ENCODE results near the gene CDHR2. TPM values are rescaled to one million over a fixed set of nuclear protein-coding genes. Genes with fewer than 3 reads are reported as not detected.
A peak's percentile ranks its signal among the peaks of the same experiment; 100 is the strongest.
"Not testable (repeated sequence)": the region's sequence is repeated elsewhere in the genome, so short reads cannot be mapped to it uniquely, and the experiment has no call there.

The CDHR2 gene
- total RNA-seq, 2 donors from 2014 or later = 0.37 to 0.89 TPM

DNA sequence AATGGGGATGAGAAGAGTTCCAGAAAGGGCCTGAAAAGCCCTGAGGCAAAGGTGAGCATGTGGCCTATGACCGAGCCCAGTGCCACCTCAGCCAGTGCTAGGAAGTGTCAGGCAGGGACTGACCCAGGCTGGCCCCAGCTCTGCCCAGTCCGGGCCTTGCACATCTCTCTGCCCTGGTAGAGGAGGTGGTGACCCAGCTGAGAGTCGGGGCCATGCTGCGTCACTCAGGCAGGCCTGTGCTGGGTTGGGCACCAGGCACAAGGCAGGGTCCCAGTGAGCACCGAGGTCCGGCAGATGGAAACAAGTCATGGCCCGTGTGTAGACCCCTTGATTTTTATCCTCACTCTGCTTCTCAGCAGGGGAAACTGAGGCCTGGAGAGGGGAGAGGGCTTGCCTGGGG lies 729 bp downstream of the CDHR2 start:
- Histone ChIP-seq H3K27ac (ENCODE audit: low read depth, low read length) (no peak overlapping the region), H3K9ac (ENCODE audit: extremely low read depth, low read length, poor library complexity, severe bottlenecking) (no peak overlapping the region), H3K4me1 (ENCODE audit: control insufficient read depth, insufficient read depth, low read length) (no peaks in the 10 kb centered on the region), H3K4me3 (ENCODE audit: low read length) (no peak overlapping the region), H3K9me3 (ENCODE audit: control insufficient read depth, low read length) (no peaks in the 10 kb centered on the region), H3K36me3 (ENCODE audit: control insufficient read depth, insufficient read depth, low read length) (peaks cover 2% of the 10 kb centered on the region), H3K27me3 (ENCODE audit: control insufficient read depth, insufficient read depth, low read length, poor library complexity, severe bottlenecking) (no peaks in the 10 kb centered on the region)
- DNase-seq = peak; percentile 38
- H3K4me1 Mint-ChIP-seq = peaks cover 4% of the 10 kb centered on the region
- H3K27me3 Mint-ChIP-seq (ENCODE audit: insufficient read depth) = peaks cover 5% of the 10 kb centered on the region
- no peak overlapping the region for H3K4me3 Mint-ChIP-seq
- no peak overlapping the region for H3K27ac Mint-ChIP-seq
- WGBS, 2 experiments (ENCODE audit: insufficient coverage in 1 of 2, insufficient read length in 1 of 2) = 86 to 95% methylated on average over 1 to 7 of the region's 7 CpGs
- no peaks in the 10 kb centered on the region for H3K9me3 Mint-ChIP-seq
- TF ChIP-seq, protein P1, sequence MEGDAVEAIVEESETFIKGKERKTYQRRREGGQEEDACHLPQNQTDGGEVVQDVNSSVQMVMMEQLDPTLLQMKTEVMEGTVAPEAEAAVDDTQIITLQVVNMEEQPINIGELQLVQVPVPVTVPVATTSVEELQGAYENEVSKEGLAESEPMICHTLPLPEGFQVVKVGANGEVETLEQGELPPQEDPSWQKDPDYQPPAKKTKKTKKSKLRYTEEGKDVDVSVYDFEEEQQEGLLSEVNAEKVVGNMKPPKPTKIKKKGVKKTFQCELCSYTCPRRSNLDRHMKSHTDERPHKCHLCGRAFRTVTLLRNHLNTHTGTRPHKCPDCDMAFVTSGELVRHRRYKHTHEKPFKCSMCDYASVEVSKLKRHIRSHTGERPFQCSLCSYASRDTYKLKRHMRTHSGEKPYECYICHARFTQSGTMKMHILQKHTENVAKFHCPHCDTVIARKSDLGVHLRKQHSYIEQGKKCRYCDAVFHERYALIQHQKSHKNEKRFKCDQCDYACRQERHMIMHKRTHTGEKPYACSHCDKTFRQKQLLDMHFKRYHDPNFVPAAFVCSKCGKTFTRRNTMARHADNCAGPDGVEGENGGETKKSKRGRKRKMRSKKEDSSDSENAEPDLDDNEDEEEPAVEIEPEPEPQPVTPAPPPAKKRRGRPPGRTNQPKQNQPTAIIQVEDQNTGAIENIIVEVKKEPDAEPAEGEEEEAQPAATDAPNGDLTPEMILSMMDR (conservative IDR thresholded peaks at IDR 0.05) = no peak
- H3K36me3 Mint-ChIP-seq (ENCODE audit: low read depth) = no peaks in the 10 kb centered on the region

DNA sequence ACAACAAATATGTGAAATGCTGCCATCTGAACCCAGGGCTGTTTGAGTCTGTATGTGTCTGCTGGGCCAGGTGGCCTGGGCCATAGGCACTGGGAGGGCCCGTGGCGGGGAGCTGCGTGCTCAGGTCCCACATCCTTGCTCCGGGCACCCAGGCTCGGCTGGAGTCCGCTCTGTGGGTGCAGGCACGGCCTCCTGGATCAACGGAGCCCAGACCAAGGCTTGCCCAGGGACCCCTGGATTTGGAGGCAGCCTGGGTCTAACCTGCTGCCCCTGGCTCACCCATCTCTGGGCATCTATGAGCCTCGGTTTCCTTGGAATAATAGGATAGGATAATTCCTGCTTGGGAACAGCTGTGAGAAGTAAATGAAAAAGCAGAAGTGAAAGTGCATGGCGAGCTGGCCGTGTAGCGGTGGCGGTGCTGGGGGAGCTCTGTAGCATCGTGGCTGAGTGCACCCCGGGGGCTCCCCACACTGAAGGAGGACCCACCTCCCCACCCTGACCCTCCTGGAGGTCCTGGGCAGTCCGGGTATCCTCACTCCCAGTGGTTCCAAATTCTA lies 1.2 kb downstream of the CDHR2 start:
- H3K36me3 Mint-ChIP-seq (ENCODE audit: low read depth) = no peaks in the 10 kb centered on the region
- no peak for DNase-seq
- TF ChIP-seq, protein P1 (conservative IDR thresholded peaks at IDR 0.05) = no peak
- Histone ChIP-seq H3K4me1 (ENCODE audit: control insufficient read depth, insufficient read depth, low read length) (no peaks in the 10 kb centered on the region), H3K27ac (ENCODE audit: low read depth, low read length) (no peak overlapping the region), H3K9ac (ENCODE audit: extremely low read depth, low read length, poor library complexity, severe bottlenecking) (no peak overlapping the region), H3K4me3 (ENCODE audit: low read length) (no peak overlapping the region), H3K27me3 (ENCODE audit: control insufficient read depth, insufficient read depth, low read length, poor library complexity, severe bottlenecking) (no peaks in the 10 kb centered on the region), H3K36me3 (ENCODE audit: control insufficient read depth, insufficient read depth, low read length) (peaks cover 2% of the 10 kb centered on the region), H3K9me3 (ENCODE audit: control insufficient read depth, low read length) (no peaks in the 10 kb centered on the region)
- no peak overlapping the region for H3K4me3 Mint-ChIP-seq
- H3K27ac Mint-ChIP-seq = no peak overlapping the region
- H3K4me1 Mint-ChIP-seq = peaks cover 4% of the 10 kb centered on the region
- peaks cover 5% of the 10 kb centered on the region for H3K27me3 Mint-ChIP-seq (ENCODE audit: insufficient read depth)
- H3K9me3 Mint-ChIP-seq = no peaks in the 10 kb centered on the region
- WGBS, 2 experiments (ENCODE audit: insufficient coverage in 1 of 2, insufficient read length in 1 of 2) = 89 to 92% methylated on average over 6 to 16 of the region's 16 CpGs

DNA sequence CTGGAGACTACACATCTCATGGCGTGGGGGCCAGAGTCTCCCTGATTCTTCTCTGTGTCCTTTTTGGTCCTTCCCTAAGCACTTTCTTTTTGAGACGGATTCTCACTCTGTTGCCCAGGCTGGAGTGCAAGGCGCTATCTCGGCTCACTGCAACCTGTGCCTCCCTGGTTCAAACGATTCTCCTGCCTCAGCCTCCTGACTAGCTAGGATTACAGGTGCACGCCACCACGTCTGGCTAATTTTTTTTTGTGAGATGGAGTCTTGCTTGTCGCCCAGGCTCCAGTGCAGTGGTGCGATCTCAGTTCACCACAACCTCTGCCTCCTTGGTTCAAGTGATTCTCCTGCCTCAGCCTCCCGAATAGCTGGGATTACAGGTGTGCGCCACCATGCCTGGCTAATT lies 1.8 kb downstream of the CDHR2 start:
- not testable (repeated sequence) for H3K4me3 Mint-ChIP-seq; H3K27ac ChIP-seq (ENCODE audit: low read depth, low read length); H3K4me1 Mint-ChIP-seq; H3K9ac ChIP-seq (ENCODE audit: extremely low read depth, low read length, poor library complexity, severe bottlenecking); H3K36me3 ChIP-seq (ENCODE audit: control insufficient read depth, insufficient read depth, low read length); H3K9me3 ChIP-seq (ENCODE audit: control insufficient read depth, low read length); H3K27me3 Mint-ChIP-seq (ENCODE audit: insufficient read depth); H3K9me3 Mint-ChIP-seq; H3K36me3 Mint-ChIP-seq (ENCODE audit: low read depth); H3K27ac Mint-ChIP-seq; DNase-seq; H3K4me1 ChIP-seq (ENCODE audit: control insufficient read depth, insufficient read depth, low read length); H3K27me3 ChIP-seq (ENCODE audit: control insufficient read depth, insufficient read depth, low read length, poor library complexity, severe bottlenecking); H3K4me3 ChIP-seq (ENCODE audit: low read length)
- WGBS, 2 experiments (ENCODE audit: insufficient coverage in 1 of 2, insufficient read length in 1 of 2) = 94% methylated on average over 7 to 11 of the region's 11 CpGs

DNA sequence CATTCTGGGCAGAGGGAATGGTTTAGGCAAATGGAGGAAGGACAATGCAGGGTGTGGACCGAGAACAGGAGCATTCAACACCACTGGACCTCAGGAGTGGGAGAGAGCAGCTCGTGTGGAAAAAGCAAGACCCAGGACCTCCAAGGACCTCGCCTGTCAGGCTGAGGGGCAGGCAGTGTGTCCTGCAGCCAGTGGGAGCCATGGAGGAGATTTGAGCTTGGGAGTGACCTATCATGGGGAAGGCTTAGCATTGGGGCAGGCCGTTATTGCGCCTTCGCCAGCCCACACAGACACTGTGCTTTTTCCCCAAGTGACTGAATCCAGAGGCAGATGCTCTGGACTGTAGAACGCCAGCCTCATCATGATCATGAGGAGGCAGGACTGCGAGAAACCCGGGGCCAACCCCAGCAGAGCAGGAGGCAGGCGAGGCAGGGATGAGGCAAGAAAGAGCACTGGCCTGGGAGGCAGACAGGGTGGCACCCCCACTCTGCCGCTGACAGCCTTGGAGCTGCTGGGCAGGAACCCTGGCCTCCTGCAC lies 3.3 kb downstream of the CDHR2 start:
- Histone ChIP-seq H3K4me1 (ENCODE audit: control insufficient read depth, insufficient read depth, low read length) (no peaks in the 10 kb centered on the region), H3K9me3 (ENCODE audit: control insufficient read depth, low read length) (no peaks in the 10 kb centered on the region), H3K27me3 (ENCODE audit: control insufficient read depth, insufficient read depth, low read length, poor library complexity, severe bottlenecking) (no peaks in the 10 kb centered on the region), H3K36me3 (ENCODE audit: control insufficient read depth, insufficient read depth, low read length) (no peaks in the 10 kb centered on the region), H3K9ac (ENCODE audit: extremely low read depth, low read length, poor library complexity, severe bottlenecking) (no peak overlapping the region), H3K27ac (ENCODE audit: low read depth, low read length) (no peak overlapping the region), H3K4me3 (ENCODE audit: low read length) (no peak overlapping the region)
- peaks cover 5% of the 10 kb centered on the region for H3K27me3 Mint-ChIP-seq (ENCODE audit: insufficient read depth)
- no peak overlapping the region for H3K4me3 Mint-ChIP-seq
- H3K9me3 Mint-ChIP-seq = no peaks in the 10 kb centered on the region
- H3K27ac Mint-ChIP-seq = no peak overlapping the region
- peaks cover 4% of the 10 kb centered on the region for H3K4me1 Mint-ChIP-seq
- TF ChIP-seq, protein P1 (conservative IDR thresholded peaks at IDR 0.05) = no peak
- H3K36me3 Mint-ChIP-seq (ENCODE audit: low read depth) = no peaks in the 10 kb centered on the region
- no peak for DNase-seq
- WGBS, 2 experiments (ENCODE audit: insufficient coverage in 1 of 2, insufficient read length in 1 of 2) = 90 to 93% methylated on average over 10 to 11 of the region's 11 CpGs

All from endodermal cell (in vitro differentiated cells).